Measurements from ENCODE around the gene WDR83.

WDR83 gene

DNA sequence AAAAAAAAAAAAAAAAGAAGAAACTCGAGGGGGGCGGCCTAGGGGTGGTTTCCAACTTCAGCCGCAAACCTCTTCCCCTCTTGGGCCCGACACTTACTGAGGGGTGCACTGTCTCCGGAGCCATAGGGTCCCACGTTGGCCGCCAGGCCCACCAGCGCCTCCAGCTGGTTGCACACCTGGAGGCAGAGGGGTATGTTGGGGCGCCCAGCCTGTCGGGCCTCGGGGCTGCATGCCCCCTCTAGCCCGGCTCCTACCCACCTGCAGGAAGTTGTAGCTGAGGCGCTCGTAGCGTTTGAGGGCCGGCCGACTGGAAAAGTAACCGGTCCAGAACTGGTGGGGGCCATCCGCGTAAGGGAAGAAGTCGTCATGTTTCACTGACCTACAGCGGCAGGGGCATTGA is 8.6 kb upstream of the WDR83 start:
- peaks cover 51 to 94% (median 64%) of the 10 kb centered on the region in 3 donors for H3K36me3 ChIP-seq
- H3K9me3 ChIP-seq: no peaks in the 10 kb centered on the region
- TF ChIP-seq, protein P1, sequence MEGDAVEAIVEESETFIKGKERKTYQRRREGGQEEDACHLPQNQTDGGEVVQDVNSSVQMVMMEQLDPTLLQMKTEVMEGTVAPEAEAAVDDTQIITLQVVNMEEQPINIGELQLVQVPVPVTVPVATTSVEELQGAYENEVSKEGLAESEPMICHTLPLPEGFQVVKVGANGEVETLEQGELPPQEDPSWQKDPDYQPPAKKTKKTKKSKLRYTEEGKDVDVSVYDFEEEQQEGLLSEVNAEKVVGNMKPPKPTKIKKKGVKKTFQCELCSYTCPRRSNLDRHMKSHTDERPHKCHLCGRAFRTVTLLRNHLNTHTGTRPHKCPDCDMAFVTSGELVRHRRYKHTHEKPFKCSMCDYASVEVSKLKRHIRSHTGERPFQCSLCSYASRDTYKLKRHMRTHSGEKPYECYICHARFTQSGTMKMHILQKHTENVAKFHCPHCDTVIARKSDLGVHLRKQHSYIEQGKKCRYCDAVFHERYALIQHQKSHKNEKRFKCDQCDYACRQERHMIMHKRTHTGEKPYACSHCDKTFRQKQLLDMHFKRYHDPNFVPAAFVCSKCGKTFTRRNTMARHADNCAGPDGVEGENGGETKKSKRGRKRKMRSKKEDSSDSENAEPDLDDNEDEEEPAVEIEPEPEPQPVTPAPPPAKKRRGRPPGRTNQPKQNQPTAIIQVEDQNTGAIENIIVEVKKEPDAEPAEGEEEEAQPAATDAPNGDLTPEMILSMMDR (IDR thresholded peaks at IDR 0.05): no peak
- DNase-seq: no peak
- H3K4me1 ChIP-seq: no peaks in the 10 kb centered on the region
- H3K4me3 ChIP-seq: no peak overlapping the region
- H3K27ac ChIP-seq: no peak overlapping the region
- intact Hi-C loops (cut with DNase I; ENCODE audit: low total_unique reads): no loop called here
- no peaks in the 10 kb centered on the region for H3K27me3 ChIP-seq

DNA sequence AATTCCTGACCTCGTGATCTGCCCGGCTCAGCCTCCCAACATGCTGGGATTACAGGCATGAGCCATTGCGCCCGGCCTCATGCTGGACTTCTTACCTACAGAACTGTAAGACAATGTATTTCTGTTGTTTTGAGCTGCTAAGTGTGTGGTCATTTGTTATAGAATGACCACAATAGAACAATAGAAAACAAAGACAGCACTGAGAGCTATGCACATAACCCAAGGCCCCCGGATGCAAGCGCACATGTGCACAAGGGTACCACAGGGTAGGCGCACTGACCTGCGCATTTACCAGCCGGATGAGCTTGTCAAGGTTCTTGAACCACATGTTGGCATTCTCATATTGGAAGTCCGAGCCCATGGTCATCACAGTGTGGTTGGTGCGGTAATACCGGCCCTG is 5.6 kb upstream of the WDR83 start:
- H3K4me3 ChIP-seq: no peak overlapping the region
- no peak overlapping the region for H3K27ac ChIP-seq
- H3K9me3 ChIP-seq: no peaks in the 10 kb centered on the region
- H3K27me3 ChIP-seq: no peaks in the 10 kb centered on the region
- peaks cover 0 to 12% (median 7%) of the 10 kb centered on the region in 4 donors for H3K4me1 ChIP-seq
- H3K36me3 ChIP-seq: peaks cover 41 to 94% (median 67%) of the 10 kb centered on the region in 3 donors
- DNase-seq: no peak
- TF ChIP-seq, protein P1 (IDR thresholded peaks at IDR 0.05): no peak
- intact Hi-C loops (cut with DNase I; ENCODE audit: low total_unique reads): no loop called here

DNA sequence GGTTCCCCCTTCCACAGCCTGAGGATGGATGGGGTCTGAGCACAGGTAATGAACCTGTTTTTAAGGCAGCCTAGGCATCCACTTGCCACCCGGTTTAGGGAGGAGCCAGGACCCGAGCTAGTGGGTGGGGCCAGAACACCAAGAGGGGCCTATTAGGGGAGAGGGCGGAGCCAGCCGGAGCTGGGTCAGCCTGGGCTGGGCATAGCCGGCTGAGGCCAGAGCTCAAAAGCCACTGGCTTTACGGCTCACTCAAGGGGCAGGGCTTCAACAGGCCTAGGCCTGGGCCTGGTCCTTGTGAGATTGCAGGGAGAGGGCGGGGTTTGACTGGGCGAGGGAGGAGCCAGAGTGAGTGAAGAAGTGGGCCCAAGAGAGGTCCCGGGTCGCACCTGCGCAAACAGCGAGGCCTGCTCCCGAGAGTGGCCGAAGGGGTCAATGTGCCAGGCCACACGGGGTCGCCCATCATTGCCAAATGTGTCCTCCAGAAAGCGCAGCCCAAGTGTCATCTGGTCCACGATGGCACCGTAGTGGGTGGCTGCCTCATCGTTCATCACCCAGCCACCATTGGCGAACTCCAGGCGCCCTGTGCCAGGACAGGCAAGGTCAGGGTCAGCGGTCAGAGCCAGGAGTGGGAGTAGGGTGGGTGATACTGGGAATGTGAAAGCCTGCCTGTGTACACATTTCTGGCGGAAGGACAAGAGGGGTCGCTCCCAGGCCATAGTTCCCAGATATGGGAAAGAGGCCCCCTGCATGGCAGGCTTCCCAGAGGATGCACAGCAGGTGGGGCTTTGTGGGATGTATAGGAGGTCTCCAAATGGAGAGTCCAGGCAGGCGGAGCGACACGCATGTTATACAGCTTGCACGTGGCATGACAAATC is 2.0 kb upstream of the WDR83 start:
- Histone ChIP-seq H3K4me3 (no peak overlapping the region), H3K27me3 (no peaks in the 10 kb centered on the region), H3K4me1 (peaks cover 0 to 39% (median 26%) of the 10 kb centered on the region in 4 donors), H3K36me3 (peaks cover 27 to 65% (median 35%) of the 10 kb centered on the region in 3 donors), H3K9me3 (no peaks in the 10 kb centered on the region), H3K27ac (no peak overlapping the region)
- no peak for DNase-seq
- TF ChIP-seq, protein P1 (IDR thresholded peaks at IDR 0.05): no peak
- intact Hi-C loops (cut with DNase I; ENCODE audit: low total_unique reads): no loop called here

DNA sequence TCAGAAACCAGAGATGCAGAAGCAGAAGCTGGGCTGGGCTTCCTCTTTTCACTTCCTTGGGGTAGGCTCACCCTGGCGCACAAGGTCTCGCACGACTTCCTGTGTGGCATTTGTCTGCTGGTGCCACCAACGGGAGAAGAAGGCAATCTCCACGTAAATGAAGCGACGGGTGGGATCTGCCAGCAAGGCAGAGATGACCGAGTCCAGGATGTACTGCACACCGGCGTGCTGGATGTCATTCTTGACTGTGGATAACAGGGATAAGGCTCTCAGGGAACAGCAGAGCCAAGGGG is 1.4 kb upstream of the WDR83 start:
- TF ChIP-seq, protein P1 (IDR thresholded peaks at IDR 0.05): no peak
- Histone ChIP-seq H3K4me3 (peak overlapping the region; percentile 60 to 83), H3K4me1 (peaks cover 0 to 44% (median 29%) of the 10 kb centered on the region in 4 donors), H3K27me3 (no peaks in the 10 kb centered on the region), H3K9me3 (no peaks in the 10 kb centered on the region), H3K36me3 (peaks cover 22 to 59% (median 35%) of the 10 kb centered on the region in 3 donors), H3K27ac (no peak overlapping the region)
- peak; percentile 75 to 79 for DNase-seq
- intact Hi-C loops (cut with DNase I; ENCODE audit: low total_unique reads): no loop called here

DNA sequence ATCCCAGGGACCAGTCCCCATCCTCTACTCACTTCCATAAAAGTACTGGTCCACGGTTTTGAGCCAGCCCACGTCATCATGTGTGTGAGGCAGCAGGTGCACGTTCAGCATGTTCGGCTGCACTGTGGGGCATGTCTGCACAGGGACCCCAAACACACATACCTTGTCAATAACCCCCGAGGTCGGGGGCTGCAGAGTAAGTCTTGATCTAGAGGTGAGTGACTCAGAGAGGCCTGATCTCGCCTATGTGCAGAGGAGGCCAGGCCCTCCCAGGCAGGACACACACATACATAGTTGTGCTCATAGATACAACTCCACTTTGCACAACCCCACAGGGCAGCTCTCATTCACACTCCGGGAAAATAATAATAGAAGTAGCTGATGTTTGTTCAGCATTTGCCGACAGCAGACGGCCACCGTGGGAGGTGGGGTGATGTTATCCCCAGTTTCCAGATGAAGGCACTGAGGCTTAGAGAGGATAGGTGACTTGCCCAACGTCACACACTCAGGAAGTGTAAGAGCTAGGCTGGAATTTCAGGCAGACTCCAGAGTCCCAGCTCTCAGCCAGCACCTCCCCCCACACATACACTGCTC is 839 bp upstream of the WDR83 start:
- peaks cover 16 to 53% (median 35%) of the 10 kb centered on the region in 3 donors for H3K36me3 ChIP-seq
- H3K4me1 ChIP-seq: peaks cover 0 to 49% (median 35%) of the 10 kb centered on the region in 4 donors
- H3K9me3 ChIP-seq: no peaks in the 10 kb centered on the region
- intact Hi-C loops (cut with DNase I; ENCODE audit: low total_unique reads): no loop called here
- no peak for DNase-seq
- TF ChIP-seq, protein P1 (IDR thresholded peaks at IDR 0.05): no peak
- H3K27me3 ChIP-seq: no peaks in the 10 kb centered on the region
- peak overlapping the region; percentile 60 to 83 for H3K4me3 ChIP-seq
- peak overlapping the region; percentile 47 to 93 for H3K27ac ChIP-seq

Measured in tibial artery (tissue), 4 donors.